IPS-NIHi7 (cell line): ENCODE results near the gene TRPC4.

ENCODE experiments used
- DNase-seq: peaks from one replicate; pipeline ENCODE4 v3.0.0; 2012; ENCODE audit warnings: mixed read lengths; ENCODE audit errors: extremely low spot score

TRPC4 gene

DNA sequence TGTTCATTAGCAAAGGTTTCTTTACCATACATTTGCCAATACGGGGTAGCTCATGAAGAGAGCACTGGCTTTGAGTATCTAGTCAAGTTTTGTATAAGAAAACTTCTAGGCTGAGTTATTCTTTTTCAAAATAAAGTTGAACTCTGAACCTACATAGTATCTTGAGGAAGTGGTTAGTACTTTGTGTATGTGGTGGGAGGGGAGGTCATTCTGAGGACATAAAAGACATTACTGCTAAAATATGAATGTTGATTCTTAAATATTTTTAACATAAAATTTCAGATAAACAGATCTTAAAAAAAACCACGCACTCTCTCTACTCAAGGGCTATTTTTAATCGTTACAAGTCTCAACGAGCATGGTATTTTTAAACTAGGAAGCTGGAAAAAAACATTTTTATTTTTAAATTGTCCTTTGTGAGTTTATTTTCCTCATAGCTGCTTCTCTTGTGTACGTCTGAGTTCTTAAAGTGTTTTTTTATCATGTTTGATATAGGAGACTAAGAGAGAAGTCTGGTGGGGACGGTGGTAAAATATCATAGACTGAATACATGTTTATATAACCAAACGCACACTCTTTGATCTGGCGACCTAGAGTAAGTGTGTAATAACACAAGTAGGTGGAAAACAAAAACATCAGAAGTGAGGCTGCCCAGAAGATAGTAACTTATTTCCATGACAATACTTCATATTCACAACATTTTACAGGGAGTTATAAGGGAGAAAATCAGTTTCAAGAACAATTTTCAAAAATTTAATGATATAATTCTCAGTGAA lies 153.0 kb downstream of the TRPC4 start:
- DNase-seq, result no peak

DNA sequence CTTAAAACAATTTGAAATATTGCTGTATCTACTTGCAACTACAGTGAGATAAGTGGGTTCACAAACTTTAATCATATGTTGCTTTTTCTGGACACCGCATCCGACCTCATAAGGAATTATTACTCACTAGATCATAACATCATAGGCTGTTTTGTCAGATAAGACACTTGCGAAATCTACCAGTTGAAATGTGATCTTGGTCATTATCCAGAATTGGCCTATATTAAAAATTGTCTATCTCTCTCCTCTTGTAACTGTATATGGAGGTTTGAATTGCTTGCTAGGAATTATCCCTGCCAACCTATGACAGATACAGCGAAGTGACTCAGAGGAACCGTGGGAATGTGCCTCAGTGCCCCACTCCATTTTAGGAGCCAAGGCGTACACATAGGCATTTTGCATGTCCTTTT lies 154.0 kb downstream of the TRPC4 start:
- no peak for DNase-seq

DNA sequence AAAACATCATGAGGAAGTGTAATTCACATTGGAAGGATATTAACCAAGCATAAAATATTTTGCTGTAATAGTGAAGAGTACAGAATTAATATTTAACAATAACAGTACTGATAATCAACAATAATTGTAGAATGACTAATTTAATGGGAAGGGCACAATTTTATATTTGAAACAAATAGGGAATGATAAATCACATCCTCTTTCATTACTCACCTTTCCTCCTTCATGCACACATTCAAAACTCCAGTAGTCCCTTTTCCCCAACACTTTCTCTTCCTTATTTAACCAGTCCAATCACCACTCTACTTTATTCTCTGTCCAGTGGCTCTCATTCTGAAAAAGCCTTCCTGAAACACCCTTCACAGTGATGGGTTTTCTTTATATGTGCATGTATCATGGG lies 160.3 kb downstream of the TRPC4 start:
- no peak for DNase-seq

- no peak for DNase-seq
Observed at GRCh38 chr13:37707739-37708500, 161.7 kb downstream of the TRPC4 start.

DNA sequence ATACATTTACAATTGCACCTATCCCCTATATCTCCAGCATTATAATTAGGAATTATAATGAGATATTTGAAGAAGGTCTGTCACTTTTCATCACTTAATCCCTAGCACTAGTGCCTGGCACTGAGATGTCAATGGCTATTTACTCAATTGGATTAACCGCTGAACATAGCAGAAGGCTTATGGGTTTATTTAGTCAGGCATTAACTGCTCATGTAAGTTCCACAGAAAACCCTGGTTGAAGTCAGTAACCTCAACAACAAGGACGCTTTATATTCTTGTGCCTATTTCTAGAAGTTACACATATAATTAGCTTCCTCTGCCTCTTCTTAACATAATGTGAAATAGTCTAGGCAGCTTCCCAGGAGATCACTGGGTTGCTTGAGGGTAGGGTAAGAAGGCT lies 163.5 kb downstream of the TRPC4 start:
- DNase-seq, result no peak

DNA sequence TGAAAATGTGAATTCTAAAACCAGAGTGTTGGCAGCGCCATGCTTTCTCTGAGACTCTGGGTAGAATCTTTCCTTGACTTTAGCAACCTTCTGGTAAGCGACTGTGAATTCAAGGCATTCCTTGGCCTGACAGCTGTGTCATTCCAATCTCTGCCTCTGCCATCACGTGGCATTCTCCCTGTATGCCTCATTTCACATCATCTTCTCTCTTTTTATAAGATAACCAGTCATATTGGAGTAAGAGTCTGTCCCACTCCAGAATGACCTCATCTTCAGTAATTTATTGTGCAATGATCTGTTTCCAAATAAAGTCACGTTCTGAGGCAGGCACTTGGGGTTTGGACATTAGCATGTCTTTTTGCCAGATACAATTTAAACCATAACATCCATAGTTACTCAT lies 167.6 kb downstream of the TRPC4 start:
- DNase-seq, result no peak

- DNase-seq, result no peak
Observed at GRCh38 chr13:37701306-37701705, 168.3 kb downstream of the TRPC4 start.

- DNase-seq, result no peak
Observed at GRCh38 chr13:37700887-37701286, 168.7 kb downstream of the TRPC4 start.

GRCh38 chr13:37695200-37695599 lies 174.4 kb downstream of the TRPC4 start:
- peak; percentile 20 for DNase-seq

GRCh38 chr13:37690361-37690760 lies 179.2 kb downstream of the TRPC4 start:
- no peak for DNase-seq

DNA sequence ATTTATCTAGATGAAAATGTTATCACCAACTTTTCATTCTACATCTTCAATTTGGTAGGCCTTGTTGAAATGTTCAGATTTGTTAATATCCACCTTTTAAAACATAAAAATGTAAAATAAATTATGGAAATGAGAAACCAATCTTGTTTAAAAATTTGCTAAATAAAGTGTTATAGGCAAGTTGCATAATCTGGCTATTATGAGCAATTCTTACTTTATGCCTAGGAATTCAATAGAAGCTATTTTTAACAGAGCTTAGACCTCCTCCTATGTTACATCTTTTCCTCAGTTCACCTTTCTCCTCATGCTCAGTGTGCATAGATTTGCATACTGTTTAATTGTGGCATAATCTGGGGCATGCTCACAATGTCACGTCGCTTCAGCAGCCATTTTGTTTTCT lies 183.1 kb downstream of the TRPC4 start:
- no peak for DNase-seq

DNA sequence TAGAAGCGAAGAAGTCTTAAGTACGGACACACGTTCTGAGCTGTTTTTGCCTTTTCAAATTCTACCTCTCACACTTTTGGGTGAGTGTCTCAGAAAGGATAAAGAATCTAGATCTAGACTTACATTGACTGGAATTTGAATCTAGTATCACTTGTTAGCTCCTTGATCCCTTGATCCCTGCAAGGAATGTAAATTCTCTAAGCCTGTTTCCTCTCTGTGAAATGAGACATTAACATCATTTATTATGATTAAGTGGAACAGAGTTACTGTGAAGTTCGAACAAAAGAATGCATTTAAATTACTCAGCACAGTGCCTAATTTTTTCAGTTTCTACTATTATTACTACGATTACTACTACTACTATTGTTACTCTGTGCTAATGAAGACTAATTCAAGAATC lies 184.4 kb downstream of the TRPC4 start:
- DNase-seq, result no peak

- no peak for DNase-seq
Observed at GRCh38 chr13:37682496-37682895, 187.1 kb downstream of the TRPC4 start.

- DNase-seq, result no peak
Observed at GRCh38 chr13:37681281-37682032, 188.1 kb downstream of the TRPC4 start.

DNA sequence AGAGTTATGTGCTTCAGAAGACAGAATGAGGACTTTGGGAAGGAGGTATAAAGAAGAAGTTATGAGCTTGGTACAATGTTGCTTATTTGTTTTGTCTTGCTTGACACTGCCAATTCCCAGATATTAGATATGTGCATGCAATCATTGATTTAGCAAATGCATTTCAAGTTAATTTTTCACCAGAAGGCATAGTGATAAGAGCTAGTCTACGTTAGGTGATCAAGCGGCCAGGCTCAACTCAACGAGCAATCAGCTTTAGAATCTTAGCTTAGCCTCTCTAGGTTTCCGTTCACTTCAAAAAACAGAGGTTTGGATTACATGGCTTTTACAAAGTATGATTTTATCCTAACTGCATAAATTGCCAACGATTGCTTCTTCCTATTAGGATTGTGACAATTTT lies 189.4 kb downstream of the TRPC4 start:
- DNase-seq, result no peak

DNA sequence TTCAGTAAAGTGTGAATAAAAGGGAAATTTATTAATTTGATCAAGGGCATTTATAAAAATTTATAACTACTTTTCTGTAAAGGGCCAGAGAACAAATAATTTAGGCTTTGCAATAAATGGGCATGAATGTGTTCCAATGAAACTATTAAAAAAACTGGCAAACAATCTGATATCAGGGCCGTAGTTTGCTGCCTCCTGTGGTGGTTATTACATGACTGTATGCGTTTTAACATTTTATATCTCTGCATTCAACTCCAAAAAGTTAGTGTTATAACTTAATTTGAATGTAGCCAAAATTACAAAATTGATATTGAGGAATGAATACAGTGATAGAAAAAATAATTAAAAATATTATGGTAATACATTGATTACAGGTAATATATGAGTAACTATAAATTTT lies 190.5 kb downstream of the TRPC4 start:
- DNase-seq, result no peak

DNA sequence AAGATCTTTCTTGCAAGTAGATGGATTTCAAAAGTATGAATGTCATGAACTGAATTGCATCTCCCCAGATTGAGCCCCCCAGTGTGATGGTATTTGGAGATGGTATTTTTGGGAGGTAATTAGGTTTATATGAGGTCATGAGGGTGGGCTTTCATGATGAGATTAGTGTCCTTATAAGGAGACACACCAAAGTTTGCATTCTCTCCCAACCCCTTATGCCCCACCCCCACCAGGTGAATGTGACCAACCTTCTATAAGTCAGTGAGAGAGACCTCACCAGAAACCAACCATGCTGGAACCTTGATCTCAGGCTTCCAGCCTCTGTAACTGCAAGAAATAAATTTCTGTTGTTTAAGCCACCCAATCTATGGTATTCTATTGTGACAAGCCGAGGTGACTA lies 199.7 kb downstream of the TRPC4 start:
- no peak for DNase-seq

- no peak for DNase-seq
Observed at GRCh38 chr13:37667702-37668101, 201.9 kb downstream of the TRPC4 start.

DNA sequence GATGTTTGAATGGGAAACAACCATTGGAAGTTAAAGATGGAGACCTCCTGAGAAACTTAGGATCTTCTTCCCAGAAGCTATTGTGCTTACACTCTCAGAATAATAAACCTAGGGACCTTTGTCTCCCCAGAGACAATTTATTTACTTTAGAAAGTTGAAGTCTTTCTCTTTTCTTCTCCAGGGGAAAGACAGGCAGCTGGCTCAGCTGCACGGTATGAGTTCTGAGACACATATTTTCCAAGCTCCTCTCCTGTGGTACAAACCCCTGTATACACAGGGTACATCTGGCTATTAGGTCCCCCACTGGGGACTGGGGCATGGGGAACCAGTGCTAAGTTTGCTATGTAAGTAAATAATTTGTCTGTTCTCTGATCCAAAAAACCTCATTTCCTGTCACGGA lies 203.5 kb downstream of the TRPC4 start:
- DNase-seq, result no peak

DNA sequence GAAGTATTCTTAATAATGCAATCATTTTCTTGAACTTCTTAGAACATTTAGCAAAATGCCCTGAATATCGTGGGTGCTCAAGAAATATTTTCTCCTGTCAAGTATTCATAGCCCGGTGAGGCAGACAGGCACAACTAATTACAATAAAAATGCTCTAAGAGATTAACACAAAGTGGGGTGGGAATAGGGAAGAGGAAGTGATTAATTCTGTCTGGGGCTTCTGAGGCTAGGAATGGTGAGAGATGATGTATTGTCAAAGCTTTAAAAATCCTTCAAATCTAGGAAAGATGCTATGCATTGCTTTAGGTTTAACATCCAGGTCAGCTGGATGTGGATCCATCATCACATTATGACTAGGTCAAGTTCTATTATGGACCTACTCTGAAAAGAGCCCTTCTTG lies 204.2 kb downstream of the TRPC4 start:
- no peak for DNase-seq

DNA sequence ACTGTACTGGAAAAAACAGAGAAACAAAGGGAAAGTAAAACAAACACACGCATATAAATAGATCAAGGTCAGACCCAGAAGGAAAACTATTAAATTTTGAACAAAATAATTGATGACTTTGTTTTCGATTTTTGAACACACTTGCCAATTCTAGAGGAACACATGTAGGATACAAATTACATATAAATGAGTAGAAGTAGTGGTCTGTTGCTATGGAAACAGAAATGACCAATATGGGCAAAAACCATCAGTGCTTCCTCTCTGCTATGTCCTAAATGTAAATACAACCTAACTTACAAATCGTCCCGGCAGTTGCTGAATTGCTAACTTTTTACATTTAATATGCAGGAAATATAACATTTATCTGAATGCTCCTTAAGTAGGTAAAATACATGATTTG lies 205.8 kb downstream of the TRPC4 start:
- DNase-seq, result no peak

DNA sequence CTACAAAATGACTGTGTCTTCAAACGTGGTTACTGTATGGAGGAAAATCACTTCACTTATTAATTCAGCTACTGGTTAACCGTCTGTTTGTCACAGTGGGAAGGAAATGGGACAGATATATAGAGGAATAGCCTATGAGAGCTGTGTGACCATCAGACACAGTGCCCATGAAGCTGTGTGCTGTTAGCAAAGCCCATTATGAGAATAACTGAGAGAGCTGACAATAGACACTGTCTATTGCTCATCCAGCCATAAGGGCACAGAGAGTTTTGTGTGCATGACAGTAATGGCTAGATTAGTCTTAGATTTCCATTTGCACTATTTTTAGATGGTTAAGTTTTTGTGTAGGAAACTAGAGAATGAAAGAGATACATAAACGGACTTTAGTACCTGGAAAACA lies 206.9 kb downstream of the TRPC4 start:
- DNase-seq, result no peak

- DNase-seq, result no peak
Observed at GRCh38 chr13:37657956-37658355, 211.6 kb downstream of the TRPC4 start.
